A549 (cell line): Measurements from ENCODE around the gene RLN3. TPM values are rescaled to one million over a fixed set of nuclear protein-coding genes. Genes with fewer than 3 reads are reported as not detected.

ENCODE experiments used
- BHLHE40 ChIP-seq: IDR thresholded peaks from 2 replicates; pipeline ENCODE4 v1.6.1; 2012; ENCODE audit warnings: low read depth, low read length, inconsistent platforms
- CBX2 ChIP-seq: fragments of 200-600 bp; sonication (generic); IDR thresholded peaks from 2 replicates; pipeline ENCODE4 v1.6.1; 2016; ENCODE audit warnings: low read depth, mild to moderate bottlenecking, borderline replicate concordance
- CHD2 ChIP-seq: fragments of 150-350 bp; IDR thresholded peaks from 2 replicates; pipeline ENCODE4 v1.6.1; 2014; ENCODE audit warnings: low read length; ENCODE audit not compliant: partially characterized antibody
- CHD4 ChIP-seq: fragments of 200-600 bp; sonication (generic); IDR thresholded peaks from 2 replicates; pipeline ENCODE4 v1.6.1; 2016; ENCODE audit warnings: antibody characterized with exemption, mild to moderate bottlenecking, borderline replicate concordance
- EHF ChIP-seq: fragments of 250-450 bp; sonication (Bioruptor Pico); IDR thresholded peaks from 2 replicates; pipeline ENCODE4 v1.5.0; 2020; ENCODE audit warnings: mild to moderate bottlenecking
- EP300 ChIP-seq, 2 experiments: fragments of >200 bp; sonication (Bioruptor Twin); formaldehyde crosslinking; IDR thresholded peaks; 2 replicates in 1 of 2; 3 replicates in 1 of 2; pipeline ENCODE4 v1.6.1; 2016 to 2017
- ESRRA ChIP-seq: fragments of 150-350 bp; IDR thresholded peaks from 2 replicates; pipeline ENCODE4 v1.6.1; 2014; ENCODE audit warnings: mild to moderate bottlenecking, low read length, borderline replicate concordance
- FOSB ChIP-seq: fragments of 250-450 bp; sonication (Bioruptor Pico); IDR thresholded peaks from 2 replicates; pipeline ENCODE4 v1.5.0; 2020; ENCODE audit warnings: mild to moderate bottlenecking, moderate library complexity
- FOSL2 ChIP-seq, 2 experiments: fragments of 450-650 bp in 1 of 2; fragments of >200 bp in 1 of 2; sonication (Bioruptor Twin) in 1 of 2; formaldehyde crosslinking; IDR thresholded peaks; 2 replicates each; pipeline versions ENCODE4 v1.5.0 to v1.6.1; 2016 to 2020; ENCODE audit warnings: mild to moderate bottlenecking in 1 of 2, moderate library complexity in 1 of 2
- FOXS1 ChIP-seq: fragments of 250-450 bp; sonication (Bioruptor Pico); IDR thresholded peaks from 2 replicates; pipeline ENCODE4 v1.5.0; 2020; ENCODE audit warnings: mild to moderate bottlenecking, moderate library complexity
- HDAC2 ChIP-seq: fragments of 200-600 bp; sonication (generic); IDR thresholded peaks from 2 replicates; pipeline ENCODE4 v1.6.1; 2016
- HEYL ChIP-seq: fragments of 250-450 bp; sonication (Bioruptor Pico); IDR thresholded peaks from 2 replicates; pipeline ENCODE4 v1.8.0; 2021; ENCODE audit warnings: mild to moderate bottlenecking, moderate library complexity
- HOXA7 ChIP-seq: fragments of 250-450 bp; sonication (Bioruptor Pico); IDR thresholded peaks from 2 replicates; pipeline ENCODE4 v1.5.0; 2020; ENCODE audit warnings: mild to moderate bottlenecking, moderate library complexity
- HOXB13 ChIP-seq: fragments of 250-450 bp; sonication (Bioruptor Pico); IDR thresholded peaks from 2 replicates; pipeline ENCODE4 v1.5.0; 2020; ENCODE audit warnings: low read depth, mild to moderate bottlenecking, moderate library complexity
- HOXB5 ChIP-seq: fragments of 250-450 bp; sonication (Bioruptor Pico); IDR thresholded peaks from 2 replicates; pipeline ENCODE4 v1.5.0; 2020; ENCODE audit warnings: mild to moderate bottlenecking, moderate library complexity
- JUNB ChIP-seq: fragments of >200 bp; sonication (Bioruptor Twin); formaldehyde crosslinking; IDR thresholded peaks from 2 replicates; pipeline ENCODE4 v1.6.1; 2016
- MAFK ChIP-seq: fragments of 450-650 bp; IDR thresholded peaks from 2 replicates; pipeline ENCODE4 v1.6.1; 2014; ENCODE audit not compliant: partially characterized antibody
- MAZ ChIP-seq: fragments of 150-350 bp; IDR thresholded peaks from 2 replicates; pipeline ENCODE4 v1.6.1; 2014; ENCODE audit warnings: antibody characterized with exemption, low read depth, low read length, borderline replicate concordance
- MYC ChIP-seq: IDR thresholded peaks from 2 replicates; pipeline ENCODE4 v1.6.1; 2012; ENCODE audit warnings: mild to moderate bottlenecking, inconsistent platforms, low read length, improper control_type of control experiment, borderline replicate concordance
- NPAS2 ChIP-seq: fragments of 250-450 bp; sonication (Bioruptor Pico); IDR thresholded peaks from 2 replicates; pipeline ENCODE4 v1.8.0; 2022; ENCODE audit warnings: mild to moderate bottlenecking, moderate library complexity, borderline replicate concordance
- PHF8 ChIP-seq: fragments of 200-600 bp; sonication (generic); IDR thresholded peaks from 2 replicates; pipeline ENCODE4 v1.6.1; 2016; ENCODE audit warnings: low read depth, mild to moderate bottlenecking, antibody characterized with exemption, moderate library complexity, borderline replicate concordance
- POLR2AphosphoS2 ChIP-seq: conservative IDR thresholded peaks from 2 replicates; pipeline ENCODE4 v1.6.1; 2012; ENCODE audit warnings: low read length, improper control_type of control experiment, inconsistent platforms
- RAD21 ChIP-seq, 2 experiments: fragments of >200 bp in 1 of 2; sonication (Bioruptor Twin) in 1 of 2; formaldehyde crosslinking in 1 of 2; IDR thresholded peaks in 1 of 2; conservative IDR thresholded peaks in 1 of 2; 2 replicates in 1 of 2; 3 replicates in 1 of 2; pipeline ENCODE4 v1.6.1; 2012 to 2018; ENCODE audit warnings: inconsistent platforms in 1 of 2
- RCOR1 ChIP-seq: fragments of 150-350 bp; IDR thresholded peaks from 2 replicates; pipeline ENCODE4 v1.6.1; 2014; ENCODE audit warnings: antibody characterized with exemption, low read length, low read depth
- RFX5 ChIP-seq: fragments of 450-650 bp; IDR thresholded peaks from 2 replicates; pipeline ENCODE4 v1.7.1; 2014; ENCODE audit warnings: antibody characterized with exemption, mild to moderate bottlenecking, moderate library complexity
- RNF2 ChIP-seq: fragments of 200-600 bp; sonication (generic); IDR thresholded peaks from 2 replicates; pipeline ENCODE4 v1.6.1; 2016; ENCODE audit warnings: low read depth, mild to moderate bottlenecking, antibody characterized with exemption, moderate library complexity, borderline replicate concordance
- SMC3 ChIP-seq: fragments of >200 bp; sonication (Bioruptor Twin); formaldehyde crosslinking; IDR thresholded peaks from 3 replicates; pipeline ENCODE4 v1.6.1; 2018; ENCODE audit warnings: inconsistent platforms
- SREBF2 ChIP-seq: fragments of 450-650 bp; IDR thresholded peaks from 2 replicates; pipeline ENCODE4 v1.6.1; 2014; ENCODE audit warnings: mild to moderate bottlenecking, moderate library complexity
- TFCP2L1 ChIP-seq: fragments of 250-450 bp; sonication (Bioruptor Pico); IDR thresholded peaks from 2 replicates; pipeline ENCODE4 v1.5.0; 2021; ENCODE audit warnings: mild to moderate bottlenecking
- ZNF302 ChIP-seq: fragments of 250-450 bp; sonication (Bioruptor Pico); IDR thresholded peaks from 2 replicates; pipeline ENCODE4 v1.9.0; 2021; ENCODE audit warnings: inconsistent platforms, mild to moderate bottlenecking, moderate library complexity
- polyA plus RNA-seq, 4 experiments: library from polyadenylated mRNA; depleted of rRNA in 3 of 4; stranded (reverse); fragments of >200 nt; fragmentation: RNase III in 1 of 4; extraction: RNeasy Plus Mini Kit Qiagen cat#74134 plus additional on column Dnase treatment in 1 of 4; gene quantifications; 2 replicates in 3 of 4; 3 replicates in 1 of 4; pipeline ENCODE4 v1.2.3, GENCODE V29; 2011 to 2017
- TF ChIP-seq, protein P1 (sequence below): fragments of 150-350 bp; IDR thresholded peaks from 2 replicates; pipeline ENCODE4 v1.6.1; 2014; ENCODE audit warnings: low read depth, mild to moderate bottlenecking, low read length
- TF ChIP-seq, protein P2 (sequence below): fragments of >200 bp; sonication (Bioruptor Twin); formaldehyde crosslinking; IDR thresholded peaks from 2 replicates; pipeline ENCODE4 v1.6.1; 2016
- TF ChIP-seq, protein P3 (sequence below): fragments of >200 bp; sonication (Bioruptor Twin); formaldehyde crosslinking; IDR thresholded peaks from 3 replicates; pipeline ENCODE4 v1.6.1; 2016
- TF ChIP-seq, protein P4 (sequence below): fragments of 450-650 bp; IDR thresholded peaks from 2 replicates; pipeline ENCODE4 v1.6.1; 2014; ENCODE audit warnings: antibody characterized with exemption
- TF ChIP-seq, protein P5 (sequence below): fragments of >200 bp; sonication (Bioruptor Twin); formaldehyde crosslinking; IDR thresholded peaks from 3 replicates; pipeline ENCODE4 v1.5.1; 2016

The RLN3 gene
- polyA plus RNA-seq, 2 of the 4 experiments (the other 2 are of a cell fraction) = not detected

DNA sequence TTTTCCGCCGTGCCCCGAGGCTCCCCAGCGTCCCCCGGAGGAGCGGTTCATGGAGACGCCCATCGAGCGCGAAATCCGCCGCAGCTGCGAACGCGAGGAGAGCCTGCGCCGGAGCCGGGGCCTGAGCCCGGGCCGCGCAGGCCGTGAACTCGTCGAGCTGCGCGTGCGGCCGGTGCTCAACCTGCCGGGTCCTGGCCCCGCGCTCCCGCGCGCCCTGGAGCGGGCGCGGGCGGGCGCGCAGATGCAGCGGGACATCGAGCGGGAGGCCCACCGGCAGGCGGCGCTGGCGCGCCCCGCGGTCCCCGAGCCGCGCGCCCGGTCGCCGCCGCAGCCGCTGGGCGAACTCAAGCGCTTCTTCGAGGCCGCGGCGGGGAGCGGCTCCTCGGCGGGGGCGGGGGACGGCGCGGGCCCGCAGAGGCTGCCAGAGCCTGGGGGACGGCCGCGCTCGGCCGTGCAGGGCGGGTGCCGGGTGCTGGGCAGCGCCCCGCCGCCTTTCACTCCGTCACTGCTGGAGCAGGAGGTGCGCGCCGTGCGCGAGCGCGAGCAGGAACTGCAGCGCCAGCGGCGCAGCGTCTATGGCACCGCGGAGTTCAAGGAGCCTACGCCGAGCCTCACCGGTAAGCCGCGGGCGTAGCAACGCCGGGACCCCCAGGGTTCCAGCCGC, 45.4 kb downstream of the RLN3 start (continued):
- TF ChIP-seq, protein P1, sequence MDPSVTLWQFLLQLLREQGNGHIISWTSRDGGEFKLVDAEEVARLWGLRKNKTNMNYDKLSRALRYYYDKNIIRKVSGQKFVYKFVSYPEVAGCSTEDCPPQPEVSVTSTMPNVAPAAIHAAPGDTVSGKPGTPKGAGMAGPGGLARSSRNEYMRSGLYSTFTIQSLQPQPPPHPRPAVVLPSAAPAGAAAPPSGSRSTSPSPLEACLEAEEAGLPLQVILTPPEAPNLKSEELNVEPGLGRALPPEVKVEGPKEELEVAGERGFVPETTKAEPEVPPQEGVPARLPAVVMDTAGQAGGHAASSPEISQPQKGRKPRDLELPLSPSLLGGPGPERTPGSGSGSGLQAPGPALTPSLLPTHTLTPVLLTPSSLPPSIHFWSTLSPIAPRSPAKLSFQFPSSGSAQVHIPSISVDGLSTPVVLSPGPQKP = no peak
- TF ChIP-seq BHLHE40 (no peak), TFCP2L1 (no peak), HDAC2 (no peak), HOXB13 (CRISPR knock-in tag) (no peak), POLR2AphosphoS2 (no peak), SREBF2 (no peak), PHF8 (no peak), RNF2 (no peak), ZNF302 (no peak), EP300 (IDR thresholded peaks at IDR 0.05) (no peak), RAD21 (conservative IDR thresholded peaks at IDR 0.05 in 1 of 2, IDR thresholded peaks at IDR 0.05 in 1 of 2) (no peak), FOSB (CRISPR knock-in tag) (no peak), ESRRA (no peak), CBX2 (no peak), MYC (no peak), FOSL2 (IDR thresholded peaks at IDR 0.05) (no peak), FOSL2 (CRISPR knock-in tag; IDR thresholded peaks at IDR 0.05) (no peak), CHD4 (no peak), RCOR1 (no peak), MAFK (no peak), EHF (CRISPR knock-in tag) (no peak), FOXS1 (CRISPR knock-in tag) (no peak), HEYL (CRISPR knock-in tag) (no peak), NPAS2 (CRISPR knock-in tag) (no peak), HOXA7 (no peak), SMC3 (0 out of 3 replicates have a peak, but pooled peaks have one; percentile 43), RFX5 (no peak), MAZ (no peak), JUNB (no peak), HOXB5 (CRISPR knock-in tag) (no peak), CHD2 (no peak)
- TF ChIP-seq, protein P2, sequence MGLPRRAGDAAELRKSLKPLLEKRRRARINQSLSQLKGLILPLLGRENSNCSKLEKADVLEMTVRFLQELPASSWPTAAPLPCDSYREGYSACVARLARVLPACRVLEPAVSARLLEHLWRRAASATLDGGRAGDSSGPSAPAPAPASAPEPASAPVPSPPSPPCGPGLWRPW = no peak
- TF ChIP-seq, protein P3, sequence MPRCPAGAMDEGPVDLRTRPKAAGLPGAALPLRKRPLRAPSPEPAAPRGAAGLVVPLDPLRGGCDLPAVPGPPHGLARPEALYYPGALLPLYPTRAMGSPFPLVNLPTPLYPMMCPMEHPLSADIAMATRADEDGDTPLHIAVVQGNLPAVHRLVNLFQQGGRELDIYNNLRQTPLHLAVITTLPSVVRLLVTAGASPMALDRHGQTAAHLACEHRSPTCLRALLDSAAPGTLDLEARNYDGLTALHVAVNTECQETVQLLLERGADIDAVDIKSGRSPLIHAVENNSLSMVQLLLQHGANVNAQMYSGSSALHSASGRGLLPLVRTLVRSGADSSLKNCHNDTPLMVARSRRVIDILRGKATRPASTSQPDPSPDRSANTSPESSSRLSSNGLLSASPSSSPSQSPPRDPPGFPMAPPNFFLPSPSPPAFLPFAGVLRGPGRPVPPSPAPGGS = no peak
- TF ChIP-seq, protein P4, sequence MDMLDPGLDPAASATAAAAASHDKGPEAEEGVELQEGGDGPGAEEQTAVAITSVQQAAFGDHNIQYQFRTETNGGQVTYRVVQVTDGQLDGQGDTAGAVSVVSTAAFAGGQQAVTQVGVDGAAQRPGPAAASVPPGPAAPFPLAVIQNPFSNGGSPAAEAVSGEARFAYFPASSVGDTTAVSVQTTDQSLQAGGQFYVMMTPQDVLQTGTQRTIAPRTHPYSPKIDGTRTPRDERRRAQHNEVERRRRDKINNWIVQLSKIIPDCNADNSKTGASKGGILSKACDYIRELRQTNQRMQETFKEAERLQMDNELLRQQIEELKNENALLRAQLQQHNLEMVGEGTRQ = no peak
- TF ChIP-seq, protein P5, sequence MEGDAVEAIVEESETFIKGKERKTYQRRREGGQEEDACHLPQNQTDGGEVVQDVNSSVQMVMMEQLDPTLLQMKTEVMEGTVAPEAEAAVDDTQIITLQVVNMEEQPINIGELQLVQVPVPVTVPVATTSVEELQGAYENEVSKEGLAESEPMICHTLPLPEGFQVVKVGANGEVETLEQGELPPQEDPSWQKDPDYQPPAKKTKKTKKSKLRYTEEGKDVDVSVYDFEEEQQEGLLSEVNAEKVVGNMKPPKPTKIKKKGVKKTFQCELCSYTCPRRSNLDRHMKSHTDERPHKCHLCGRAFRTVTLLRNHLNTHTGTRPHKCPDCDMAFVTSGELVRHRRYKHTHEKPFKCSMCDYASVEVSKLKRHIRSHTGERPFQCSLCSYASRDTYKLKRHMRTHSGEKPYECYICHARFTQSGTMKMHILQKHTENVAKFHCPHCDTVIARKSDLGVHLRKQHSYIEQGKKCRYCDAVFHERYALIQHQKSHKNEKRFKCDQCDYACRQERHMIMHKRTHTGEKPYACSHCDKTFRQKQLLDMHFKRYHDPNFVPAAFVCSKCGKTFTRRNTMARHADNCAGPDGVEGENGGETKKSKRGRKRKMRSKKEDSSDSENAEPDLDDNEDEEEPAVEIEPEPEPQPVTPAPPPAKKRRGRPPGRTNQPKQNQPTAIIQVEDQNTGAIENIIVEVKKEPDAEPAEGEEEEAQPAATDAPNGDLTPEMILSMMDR = peak; percentile 87
